ENCODE data around the gene CACNA2D1.

GRCh38 chr7:82362129-82362706 is 81.4 kb downstream of the CACNA2D1 start:
- TF ChIP-seq CTCF (conservative IDR thresholded peaks at IDR 0.05; ENCODE audit: low read depth, low read length): no peak
- TF ChIP-seq EZH2phosphoT487 (IDR thresholded peaks at IDR 0.05; ENCODE audit: borderline replicate concordance, low read length): no peak
- no peak for TF ChIP-seq EZH2 (IDR thresholded peaks at IDR 0.05; ENCODE audit: low read length, unreplicated experiment)

Measured in PC-3 (cell line).